Spleen (tissue), 11 donors: ENCODE results near the gene MX2. TPM values are rescaled to one million over a fixed set of nuclear protein-coding genes. Genes with fewer than 3 reads are reported as not detected.

Experiments used
- DNase-seq: peaks from one replicate; pipeline ENCODE4 v3.0.0-alpha.2; 2020
- H3K27ac ChIP-seq, 8 donors: fragments of 200-600 bp; sonication (generic) in 7 of 8; 1 replicate in 4 of 8; 2 replicates in 4 of 8; pipeline versions ENCODE4 v1.5.0 to v1.8.0; 2016 to 2021; ENCODE audit warnings: inconsistent platforms in 4 of 8, mild to moderate bottlenecking in 4 of 8, moderate library complexity in 1 of 8
- H3K27me3 ChIP-seq, 7 donors: fragments of 200-600 bp; sonication (generic) in 6 of 7; replicated peaks in 1 of 7; 1 replicate in 4 of 7; 2 replicates in 3 of 7; pipeline versions ENCODE4 v1.5.0 to v1.8.0; 2016 to 2021; ENCODE audit warnings: inconsistent platforms in 3 of 7, mild to moderate bottlenecking in 1 of 7
- H3K36me3 ChIP-seq, 6 donors: fragments of 200-600 bp; sonication (generic) in 5 of 6; 1 replicate in 4 of 6; 2 replicates in 2 of 6; pipeline versions ENCODE4 v1.5.0 to v1.8.0; 2016 to 2021; ENCODE audit warnings: inconsistent platforms in 2 of 6
- H3K4me1 ChIP-seq, 6 donors: fragments of 200-600 bp; sonication (generic) in 5 of 6; 1 replicate in 3 of 6; 2 replicates in 3 of 6; pipeline versions ENCODE4 v1.5.0 to v1.8.0; 2016 to 2021; ENCODE audit warnings: inconsistent platforms in 3 of 6
- H3K4me3 ChIP-seq, 8 donors: fragments of 200-600 bp; sonication (generic) in 7 of 8; 1 replicate in 4 of 8; 2 replicates in 4 of 8; pipeline versions ENCODE4 v1.5.0 to v1.8.0; 2016 to 2021; ENCODE audit warnings: inconsistent platforms in 4 of 8, mild to moderate bottlenecking in 4 of 8, moderate library complexity in 2 of 8
- H3K9me3 ChIP-seq, 8 donors: fragments of 200-600 bp; sonication (generic) in 7 of 8; 1 replicate in 4 of 8; 2 replicates in 4 of 8; pipeline versions ENCODE4 v1.5.0 to v1.8.0; 2016 to 2021; ENCODE audit warnings: inconsistent platforms in 4 of 8
- CTCF ChIP-seq, 11 experiments: fragments of 200-600 bp in 7 of 11; fragments of 450-650 bp in 4 of 11; sonication (generic) in 4 of 11; IDR thresholded peaks in 8 of 11; conservative IDR thresholded peaks in 3 of 11; 1 replicate in 7 of 11; 2 replicates in 4 of 11; pipeline versions ENCODE4 v1.4.0 to v1.8.0; 2016 to 2021; ENCODE audit warnings: antibody characterized with exemption in 11 of 11, inconsistent platforms in 4 of 11, mild to moderate bottlenecking in 1 of 11
- POLR2A ChIP-seq, 3 donors: fragments of 450-650 bp; IDR thresholded peaks; one replicate each; pipeline ENCODE4 v1.5.1; 2017; ENCODE audit warnings: antibody characterized with exemption in 3 of 3, mild to moderate bottlenecking in 1 of 3
- POLR2AphosphoS5 ChIP-seq, 3 donors: sonication (generic); formaldehyde crosslinking; IDR thresholded peaks; one replicate each; pipeline ENCODE4 v1.5.1; 2017; ENCODE audit warnings: antibody characterized with exemption in 3 of 3
- WGBS, 5 donors: extraction: QIAGEN DNeasy Blood & Tissue Kit in 3 of 5; methylation state at CpG; one replicate each; pipeline versions ENCODE4 v1.1.5 to v1.1.7; 2013 to 2018; 5-methylcytosine and 5-hydroxymethylcytosine counted together
- intact Hi-C: fragments of 100-400 bp; cut with DNase I; formaldehyde crosslinking; loops from one replicate; pipeline ENCODE4 v1.15.0; 2023; ENCODE audit warnings: low total_unique reads
- polyA plus RNA-seq, 3 donors: library from polyadenylated mRNA; stranded (reverse); fragments of 200-250 nt; gene quantifications; one replicate each; pipeline ENCODE4 v1.2.1, GENCODE V29; 2013
- total RNA-seq, 7 donors: library from RNA; depleted of rRNA in 3 of 7; stranded (reverse); fragments of >200 nt in 3 of 7; fragmentation: NEBNext Ultra II Directional in 4 of 7; extraction: Animal tissue kit (Norgen Biotek cat#: 25700) in 4 of 7; gene quantifications; one replicate each; pipeline versions ENCODE4 v1.1.0 to v1.2.1, GENCODE V29; 2016 to 2021
- donor health status: healthy with polysubstance abuse.
- donor health status: DM: no; HTN: no; CAD: no; lungs with moderate emphysema.
- donor health status: DM: no; HTN: no; CAD: no.
- donor health status: Bipolar disorder and iron deficiency.
- donor health status: healthy.
- donor health status: DM: no; HTN: no; CAD: no.
- donor health status: DM: yes; HTN: yes; CAD: no.

MX2 gene
- total and polyA plus RNA-seq, 10 donors, result 20.0 to 109 (median 71.8) TPM

DNA sequence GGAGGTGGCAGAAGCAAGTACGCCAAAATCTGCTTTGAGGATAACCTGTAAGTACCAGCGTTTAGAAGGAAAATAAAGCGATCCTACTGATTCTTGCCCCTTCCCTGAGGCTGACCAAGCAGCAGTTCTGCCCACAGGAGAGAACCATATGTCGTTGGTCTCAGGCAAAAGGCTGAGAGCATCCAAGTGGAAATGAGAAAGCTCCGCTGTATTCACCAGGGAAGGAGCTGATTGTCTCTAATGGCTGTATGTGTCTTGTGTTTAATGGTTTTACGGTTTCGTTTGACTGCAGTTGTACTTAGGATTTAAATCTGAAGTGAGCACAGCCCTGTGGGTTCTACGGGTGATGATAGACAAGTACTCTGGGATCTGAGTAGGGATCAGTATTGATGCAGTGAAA is 23.4 kb upstream of the MX2 start:
- no peak overlapping the region for H3K27ac ChIP-seq
- 91 to 96% (median 94%) methylated on average over 8 of the region's 8 CpGs for WGBS, 5 donors

GRCh38 chr21:41342035-41342434 is 19.8 kb upstream of the MX2 start:
- 88 to 97% (median 93%) methylated on average over 4 of the region's 4 CpGs for WGBS, 5 donors
- Histone ChIP-seq H3K27ac (no peak overlapping the region), H3K4me3 (no peak overlapping the region), H3K9me3 (peaks cover 0 to 12% (median 3%) of the 10 kb centered on the region in 8 donors), H3K4me1 (no peaks in the 10 kb centered on the region), H3K27me3 (no peaks in the 10 kb centered on the region), H3K36me3 (no peaks in the 10 kb centered on the region)
- DNase-seq, result no peak
- TF ChIP-seq POLR2A (IDR thresholded peaks at IDR 0.05), result no peak
- TF ChIP-seq POLR2AphosphoS5 (IDR thresholded peaks at IDR 0.05), result no peak
- no peak for TF ChIP-seq CTCF (IDR thresholded peaks at IDR 0.05 in 8 of 11, conservative IDR thresholded peaks at IDR 0.05 in 3 of 11)
- intact Hi-C loops, result no loop called here

More for the DNA sequence above, 23.4 kb upstream of the MX2 start:
- peaks cover 0 to 29% (median 17%) of the 10 kb centered on the region in 8 donors for H3K9me3 ChIP-seq
- DNase-seq, result no peak
- no peaks in the 10 kb centered on the region for H3K4me1 ChIP-seq
- no peaks in the 10 kb centered on the region for H3K36me3 ChIP-seq
- no peak for TF ChIP-seq POLR2A (IDR thresholded peaks at IDR 0.05)
- TF ChIP-seq POLR2AphosphoS5 (IDR thresholded peaks at IDR 0.05), result no peak
- no peak for TF ChIP-seq CTCF (IDR thresholded peaks at IDR 0.05 in 8 of 11, conservative IDR thresholded peaks at IDR 0.05 in 3 of 11)
- H3K4me3 ChIP-seq, result no peak overlapping the region
- intact Hi-C loops, result no loop called here
- H3K27me3 ChIP-seq, result no peaks in the 10 kb centered on the region

GRCh38 chr21:41344146-41344545 is 17.7 kb upstream of the MX2 start:
- Histone ChIP-seq H3K9me3 (peaks cover 0 to 12% (median 3%) of the 10 kb centered on the region in 8 donors), H3K36me3 (no peaks in the 10 kb centered on the region), H3K27ac (no peak overlapping the region), H3K27me3 (no peaks in the 10 kb centered on the region), H3K4me1 (peaks cover 0 to 7% (median 0%) of the 10 kb centered on the region in 6 donors), H3K4me3 (no peak overlapping the region)
- no peak for TF ChIP-seq POLR2A (IDR thresholded peaks at IDR 0.05)
- no peak for TF ChIP-seq CTCF (IDR thresholded peaks at IDR 0.05 in 8 of 11, conservative IDR thresholded peaks at IDR 0.05 in 3 of 11)
- no peak for TF ChIP-seq POLR2AphosphoS5 (IDR thresholded peaks at IDR 0.05)
- intact Hi-C loops, result no loop called here
- DNase-seq, result no peak
- WGBS, 5 donors, result 84 to 95% (median 92%) methylated on average over 9 of the region's 9 CpGs

DNA sequence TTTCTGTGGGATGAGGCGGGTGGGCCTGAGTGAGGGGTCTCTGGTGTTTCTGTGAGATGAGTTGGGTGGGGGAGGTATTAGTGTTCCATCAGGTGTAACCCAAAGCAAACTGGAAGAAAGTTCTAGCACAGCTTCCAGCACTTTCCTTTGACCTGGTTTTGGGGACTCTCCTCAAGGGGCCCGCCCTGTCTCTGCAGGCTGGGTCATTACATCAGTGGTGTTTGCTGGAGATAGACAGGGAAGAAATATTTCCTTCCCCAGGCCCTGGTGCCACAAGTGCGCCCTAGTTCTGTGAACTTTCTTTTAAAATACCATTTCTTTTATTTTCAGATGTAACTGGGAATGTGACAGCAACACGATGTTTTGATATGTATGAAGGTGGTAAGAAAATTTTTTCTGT is 16.5 kb upstream of the MX2 start:
- DNase-seq, result no peak
- Histone ChIP-seq H3K27ac (no peak overlapping the region), H3K27me3 (peaks cover 0 to 3% (median 0%) of the 10 kb centered on the region in 7 donors), H3K36me3 (no peaks in the 10 kb centered on the region), H3K4me1 (peaks cover 0 to 7% (median 0%) of the 10 kb centered on the region in 6 donors), H3K9me3 (peaks cover 0 to 12% (median 3%) of the 10 kb centered on the region in 8 donors), H3K4me3 (no peak overlapping the region)
- intact Hi-C loops, result no loop called here
- TF ChIP-seq POLR2A (IDR thresholded peaks at IDR 0.05) (no peak), POLR2AphosphoS5 (IDR thresholded peaks at IDR 0.05) (no peak), CTCF (IDR thresholded peaks at IDR 0.05 in 8 of 11, conservative IDR thresholded peaks at IDR 0.05 in 3 of 11) (no peak)
- 89 to 95% (median 94%) methylated on average over 4 of the region's 4 CpGs for WGBS, 5 donors
